Measurements from ENCODE around the gene TFB2M.

- TF ChIP-seq CTCF (IDR thresholded peaks at IDR 0.05; ENCODE audit: borderline replicate concordance, extremely low read depth, low read length, poor library complexity, severe bottlenecking), result no peak
- no peak for TF ChIP-seq EZH2 (IDR thresholded peaks at IDR 0.05; ENCODE audit: borderline replicate concordance, low read depth, low read length, severe bottlenecking)
These were observed 38.5 kb downstream of the TFB2M start for GRCh38 chr1:246527402-246528088.

Measured in DND-41 (cell line).